ENCODE measurements around the gene ACMSD.

ACMSD gene

DNA sequence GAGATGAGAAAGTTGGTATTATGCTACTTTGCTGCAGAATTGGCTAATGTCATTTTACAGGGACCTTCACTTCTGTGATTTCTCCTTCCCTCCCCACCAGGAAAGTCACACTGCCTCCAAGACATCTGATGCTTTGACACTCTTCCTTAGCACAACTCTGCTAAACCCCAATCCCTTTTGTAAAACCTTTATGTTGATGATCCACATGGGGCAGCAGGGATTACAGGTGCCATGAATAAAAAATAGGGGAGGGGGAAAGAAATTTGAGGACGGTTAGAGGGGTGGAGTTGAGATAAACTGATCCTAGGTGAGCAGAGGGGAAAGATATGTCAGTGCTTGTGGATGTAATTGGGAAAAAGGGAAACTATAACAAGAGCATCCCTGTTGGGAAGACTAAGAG, 106.6 kb downstream of the ACMSD start:
- DNase-seq = no peak

DNA sequence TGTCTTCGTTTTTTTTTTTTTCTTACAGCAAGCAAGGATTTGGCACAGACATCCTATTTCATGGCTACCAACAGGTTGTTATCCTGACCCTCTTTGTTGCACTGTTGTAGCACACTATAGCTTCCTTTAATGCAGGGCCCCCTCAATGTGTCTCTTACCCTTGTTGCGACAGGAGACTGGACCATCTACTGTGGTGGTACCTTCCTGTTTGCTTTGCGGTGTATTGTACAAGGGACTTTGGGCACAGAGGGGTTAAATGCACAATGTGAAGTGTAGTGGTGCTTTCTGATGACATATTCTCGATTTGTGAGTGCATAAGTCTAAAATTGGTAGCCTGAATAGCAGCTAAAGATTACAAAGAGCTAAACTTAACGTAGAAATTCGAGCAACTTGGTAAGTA, 107.7 kb downstream of the ACMSD start:
- no peak for DNase-seq

DNA sequence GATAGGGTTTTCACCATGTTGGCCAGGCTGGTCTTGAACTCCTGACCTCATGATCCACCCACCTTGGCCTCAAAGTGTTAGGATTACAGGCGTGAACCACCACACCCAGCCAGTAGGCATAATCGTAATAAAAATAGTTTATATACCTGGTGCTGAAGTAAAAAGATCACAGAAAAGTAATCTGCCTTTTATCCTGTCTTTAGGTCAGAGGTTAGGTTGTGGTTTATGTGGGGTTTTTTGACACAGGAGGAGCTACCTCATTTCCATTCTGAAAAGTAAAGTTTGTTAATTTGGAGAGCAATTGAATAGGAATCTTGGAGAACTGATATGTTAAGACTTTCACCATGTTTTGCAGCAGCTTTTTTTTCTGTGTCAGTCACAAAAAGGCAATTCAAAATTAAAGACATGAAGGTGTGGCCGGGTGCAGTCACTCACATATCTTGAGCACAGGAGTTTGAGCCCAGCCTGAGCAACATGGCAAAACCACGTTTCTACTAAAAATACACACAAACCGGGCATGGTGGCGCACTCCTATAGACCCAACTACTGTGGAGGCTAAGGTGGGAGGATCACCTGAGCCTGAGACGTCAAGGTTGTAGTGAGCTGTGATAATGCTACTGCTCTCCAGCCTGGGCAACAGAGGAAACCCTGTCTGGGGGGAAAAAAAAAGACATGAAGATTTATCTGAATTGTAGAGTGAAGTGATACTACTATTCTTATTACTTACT, 111.7 kb downstream of the ACMSD start:
- no peak for DNase-seq

DNA sequence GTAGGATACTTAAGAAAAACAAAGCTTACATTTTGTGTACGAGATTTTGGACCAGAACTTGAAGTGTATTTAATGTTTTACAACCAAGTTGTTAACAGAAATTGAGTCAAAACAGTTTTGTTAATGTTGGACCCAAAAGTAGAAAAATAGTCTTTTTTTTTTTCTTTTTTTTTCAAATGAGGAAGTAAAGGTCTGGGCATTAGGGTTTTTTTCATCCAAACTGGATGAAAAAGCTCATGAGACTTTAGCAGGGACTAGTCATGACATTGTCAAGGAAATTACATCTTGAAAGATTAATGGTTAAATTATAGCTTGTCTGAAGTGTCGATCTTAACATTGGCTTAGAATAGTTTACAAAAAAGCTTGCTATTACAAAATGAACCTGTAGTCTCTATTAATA, 112.5 kb downstream of the ACMSD start:
- no peak for DNase-seq

All from nucleus accumbens (tissue), 56 donors.